B cell (primary cell): Measurements from ENCODE around the gene NPHP4. TPM values are rescaled to one million over a fixed set of nuclear protein-coding genes. Genes with fewer than 3 reads are reported as not detected.

ENCODE experiments used
- ATAC-seq: fragments of 200-7000 bp; cut with Tn5 transposase; one replicate; pipeline ENCODE4 v1.10.0; 2021; ENCODE audit warnings: low read depth, mild to moderate bottlenecking, moderate number of reproducible peaks, moderate library complexity
- CTCF ChIA-PET: fragments of 350-600 bp; sonication (Branson Sonifier 250); formaldehyde crosslinking; loops from one replicate; lab custom pipeline; 2021; ENCODE audit warnings: antibody characterized with exemption, inconsistent platforms; lab: Charles Lee
- POLR2A ChIA-PET: fragments of 350-600 bp; sonication (Branson Sonifier 250); formaldehyde crosslinking; loops from one replicate; lab custom pipeline; 2021; ENCODE audit warnings: antibody characterized with exemption; lab: Charles Lee
- DNase-seq: peaks from one replicate; pipeline ENCODE4 v3.0.0; 2013
- H2AFZ ChIP-seq: 2 replicates; pipeline ENCODE4 v1.6.1; 2012; ENCODE audit warnings: mild to moderate bottlenecking, low read depth, low read length; ENCODE audit not compliant: insufficient read depth, poor library complexity, severe bottlenecking
- H3K27ac ChIP-seq, 2 donors: 1 replicate in 1 of 2; 2 replicates in 1 of 2; pipeline ENCODE4 v1.5.1; 2012 to 2013; ENCODE audit warnings: low read length in 2 of 2, mild to moderate bottlenecking in 2 of 2, moderate library complexity in 1 of 2
- H3K27me3 ChIP-seq, 4 experiments: fragments of 200-600 bp in 1 of 4; sonication (generic) in 1 of 4; replicated peaks in 1 of 4; 1 replicate in 2 of 4; 2 replicates in 2 of 4; pipeline versions ENCODE4 v1.6.1 to v1.7.0; 2013 to 2016; ENCODE audit warnings: low read length in 3 of 4, mild to moderate bottlenecking in 2 of 4, mixed read lengths in 1 of 4, moderate library complexity in 1 of 4; ENCODE audit not compliant: insufficient read depth in 4 of 4, control insufficient read depth in 3 of 4; ENCODE audit errors: control extremely low read depth in 1 of 4
- H3K36me3 ChIP-seq, 2 experiments: replicated peaks in 1 of 2; 1 replicate in 1 of 2; 2 replicates in 1 of 2; pipeline versions ENCODE4 v1.6.1 to v1.7.1; 2013; ENCODE audit warnings: low read length in 1 of 2; ENCODE audit not compliant: insufficient read depth in 2 of 2, control insufficient read depth in 1 of 2; ENCODE audit errors: control extremely low read depth in 1 of 2, extremely low read depth in 1 of 2
- H3K4me1 ChIP-seq, 2 donors: fragments of 200-600 bp in 1 of 2; sonication (generic) in 1 of 2; 1 replicate in 1 of 2; 2 replicates in 1 of 2; pipeline versions ENCODE4 v1.5.1 to v1.6.1; 2013 to 2017; ENCODE audit warnings: low read length in 2 of 2; ENCODE audit not compliant: control insufficient read depth in 2 of 2, insufficient read depth in 2 of 2
- H3K4me2 ChIP-seq: replicated peaks from 2 replicates; pipeline ENCODE3; 2012; ENCODE audit warnings: mild to moderate bottlenecking, low read depth, low read length; ENCODE audit not compliant: poor library complexity, severe bottlenecking
- H3K4me3 ChIP-seq, 5 experiments: fragments of 200-600 bp in 1 of 5; sonication (generic) in 1 of 5; 1 replicate in 3 of 5; 2 replicates in 2 of 5; pipeline versions ENCODE4 v1.5.1 to v1.7.0; 2011 to 2016; ENCODE audit warnings: low read length in 4 of 5, mild to moderate bottlenecking in 4 of 5, low read depth in 2 of 5, control low read depth in 1 of 5, moderate library complexity in 1 of 5; ENCODE audit not compliant: insufficient read depth in 1 of 5; ENCODE audit errors: control extremely low read depth in 1 of 5, extremely low read depth in 1 of 5
- H3K79me2 ChIP-seq: fragments of 200-600 bp; sonication (generic); one replicate; pipeline ENCODE4 v1.6.0; 2016; ENCODE audit warnings: low read length; ENCODE audit not compliant: control insufficient read depth, insufficient read depth
- H3K9ac ChIP-seq: fragments of 200-600 bp; sonication (generic); 2 replicates; pipeline ENCODE4 v1.6.1; 2017; ENCODE audit warnings: mild to moderate bottlenecking, low read length, moderate library complexity
- H3K9me3 ChIP-seq, 3 donors: one replicate each; pipeline versions ENCODE4 v1.6.1 to v1.7.1; 2013; ENCODE audit warnings: low read length in 2 of 3; ENCODE audit not compliant: control insufficient read depth in 2 of 3, insufficient read depth in 1 of 3; ENCODE audit errors: control extremely low read depth in 1 of 3
- H4K20me1 ChIP-seq: 2 replicates; pipeline ENCODE4 v1.6.0; 2012; ENCODE audit warnings: mild to moderate bottlenecking, low read length; ENCODE audit not compliant: insufficient read depth, control insufficient read depth, poor library complexity, severe bottlenecking
- H3K27ac Mint-ChIP-seq: one replicate; pipeline ENCODE4 v1.8.0; 2021; ENCODE audit warnings: mixed read lengths
- H3K27me3 Mint-ChIP-seq: one replicate; pipeline ENCODE4 v1.8.0; 2021; ENCODE audit warnings: mixed read lengths
- H3K4me1 Mint-ChIP-seq: one replicate; pipeline ENCODE4 v1.8.0; 2021; ENCODE audit warnings: mixed read lengths
- H3K4me3 Mint-ChIP-seq: one replicate; pipeline ENCODE4 v1.8.0; 2021; ENCODE audit warnings: mixed read lengths
- H3K9me3 Mint-ChIP-seq: one replicate; pipeline ENCODE4 v1.8.0; 2022; ENCODE audit warnings: mixed read lengths; ENCODE audit not compliant: insufficient read depth
- EZH2 ChIP-seq: IDR thresholded peaks from 2 replicates; pipeline ENCODE4 v1.6.1; 2012; ENCODE audit warnings: borderline replicate concordance, low read depth, mild to moderate bottlenecking, moderate library complexity, low read length; ENCODE audit not compliant: insufficient read depth, poor library complexity, severe bottlenecking
- WGBS: methylation state at CpG from one replicate; pipeline ENCODE4 v1.1.5; 2013; ENCODE audit warnings: missing lambda C conversion rate; ENCODE audit not compliant: insufficient coverage; 5-methylcytosine and 5-hydroxymethylcytosine counted together
- intact Hi-C: fragments of 100-400 bp; cut with micrococcal nuclease; formaldehyde crosslinking; loops from one replicate; pipeline ENCODE4 v1.10.0; 2022
- polyA plus RNA-seq: library from polyadenylated mRNA; depleted of rRNA; stranded (reverse); fragments of >200 nt; gene quantifications from 2 replicates; pipeline ENCODE4 v1.2.3, GENCODE V29; 2012
- total RNA-seq, 2 donors: library from RNA; stranded (reverse); fragments of 120-200 nt in 1 of 2; gene quantifications; 1 replicate in 1 of 2; 2 replicates in 1 of 2; pipeline versions ENCODE4 v1.2.3 to v1.2.4, GENCODE V29; 2013 to 2022
- TF ChIP-seq, protein P1 (sequence below): fragments of 200-600 bp; IDR thresholded peaks from one replicate; pipeline ENCODE4 v1.8.0; 2022; ENCODE audit warnings: antibody characterized with exemption, mild to moderate bottlenecking

The NPHP4 gene
- total and polyA plus RNA-seq, 2 donors (not counting 1 experiment from before 2014, with no cell fraction given), result 6.5 to 14.8 TPM

DNA sequence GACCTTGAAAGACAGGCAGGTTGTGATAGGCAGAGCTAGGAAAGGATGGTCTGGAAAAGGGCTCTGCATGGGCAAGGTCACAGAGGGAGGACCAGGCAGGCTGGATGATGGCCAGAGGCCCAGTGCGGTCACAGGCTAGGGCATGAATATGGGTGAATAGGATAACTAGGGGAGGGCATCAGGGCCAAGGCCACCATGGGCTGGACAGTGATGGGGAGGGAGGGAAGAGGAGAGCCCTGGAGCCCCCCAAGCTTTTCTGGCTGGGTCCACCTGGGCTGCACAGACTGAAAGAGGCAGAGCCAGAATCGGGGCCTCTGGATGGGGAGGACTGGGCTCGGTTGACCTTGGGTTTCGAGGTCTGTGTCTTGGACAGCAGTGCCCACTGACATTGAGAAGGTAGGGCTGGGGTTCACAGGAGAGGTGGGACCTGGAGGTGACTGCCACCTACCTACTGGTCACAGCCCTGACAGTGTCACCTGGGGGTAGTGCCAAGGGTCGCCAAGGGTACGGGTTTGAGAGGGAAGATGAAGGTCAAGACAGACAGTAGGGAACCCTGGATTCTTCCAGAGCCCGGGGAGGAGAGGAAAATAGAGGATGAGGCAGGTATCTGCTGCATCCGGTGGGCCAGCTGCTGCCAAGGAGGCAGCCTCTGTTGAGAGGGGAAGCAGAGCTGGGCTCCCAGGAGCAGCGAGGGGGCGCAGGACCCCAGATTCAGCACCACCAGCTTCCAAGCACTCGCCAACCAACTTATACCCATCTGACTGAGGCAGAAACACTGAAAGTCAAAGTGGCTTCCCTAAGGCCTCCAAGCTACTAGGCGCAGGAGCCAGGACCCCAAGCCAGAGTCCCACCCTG, 6.1 kb upstream of the NPHP4 start:
- Histone ChIP-seq H3K4me1 (peaks cover 19 to 21% of the 10 kb centered on the region in 2 donors), H4K20me1 (peaks cover 42% of the 10 kb centered on the region), H2AFZ (no peak overlapping the region), H3K4me3 (no peak overlapping the region), H3K27ac (no peak overlapping the region), H3K4me2 (no peak overlapping the region), H3K9me3 (peaks cover 0 to 5% (median 0%) of the 10 kb centered on the region in 3 donors), H3K36me3 (no peaks in the 10 kb centered on the region), H3K9ac (no peak overlapping the region), H3K27me3 (no peaks in the 10 kb centered on the region), H3K79me2 (peaks cover 84% of the 10 kb centered on the region)
- 96% methylated on average over 10 of the region's 12 CpGs for WGBS
- H3K27ac Mint-ChIP-seq, result no peak overlapping the region
- intact Hi-C loops, result loop anchor here (10.0 kb wide), 2 partner anchors 787 to 1787 kb away; partner anchors contain the start of genes CAMTA1 and PER3
- TF ChIP-seq EZH2, result no peak
- TF ChIP-seq, protein P1, sequence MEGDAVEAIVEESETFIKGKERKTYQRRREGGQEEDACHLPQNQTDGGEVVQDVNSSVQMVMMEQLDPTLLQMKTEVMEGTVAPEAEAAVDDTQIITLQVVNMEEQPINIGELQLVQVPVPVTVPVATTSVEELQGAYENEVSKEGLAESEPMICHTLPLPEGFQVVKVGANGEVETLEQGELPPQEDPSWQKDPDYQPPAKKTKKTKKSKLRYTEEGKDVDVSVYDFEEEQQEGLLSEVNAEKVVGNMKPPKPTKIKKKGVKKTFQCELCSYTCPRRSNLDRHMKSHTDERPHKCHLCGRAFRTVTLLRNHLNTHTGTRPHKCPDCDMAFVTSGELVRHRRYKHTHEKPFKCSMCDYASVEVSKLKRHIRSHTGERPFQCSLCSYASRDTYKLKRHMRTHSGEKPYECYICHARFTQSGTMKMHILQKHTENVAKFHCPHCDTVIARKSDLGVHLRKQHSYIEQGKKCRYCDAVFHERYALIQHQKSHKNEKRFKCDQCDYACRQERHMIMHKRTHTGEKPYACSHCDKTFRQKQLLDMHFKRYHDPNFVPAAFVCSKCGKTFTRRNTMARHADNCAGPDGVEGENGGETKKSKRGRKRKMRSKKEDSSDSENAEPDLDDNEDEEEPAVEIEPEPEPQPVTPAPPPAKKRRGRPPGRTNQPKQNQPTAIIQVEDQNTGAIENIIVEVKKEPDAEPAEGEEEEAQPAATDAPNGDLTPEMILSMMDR, result no peak
- H3K4me1 Mint-ChIP-seq, result peaks cover 17% of the 10 kb centered on the region
- no peak overlapping the region for H3K4me3 Mint-ChIP-seq
- POLR2A ChIA-PET, result no interaction called here
- H3K9me3 Mint-ChIP-seq, result no peaks in the 10 kb centered on the region
- ATAC-seq, result no peak
- CTCF ChIA-PET, result interaction anchor here (0.6 kb wide), 1 partner anchor 650 kb away, joined by 4 read pairs; no protein-coding TSS in a partner anchor
- DNase-seq, result no peak
- no peaks in the 10 kb centered on the region for H3K27me3 Mint-ChIP-seq

DNA sequence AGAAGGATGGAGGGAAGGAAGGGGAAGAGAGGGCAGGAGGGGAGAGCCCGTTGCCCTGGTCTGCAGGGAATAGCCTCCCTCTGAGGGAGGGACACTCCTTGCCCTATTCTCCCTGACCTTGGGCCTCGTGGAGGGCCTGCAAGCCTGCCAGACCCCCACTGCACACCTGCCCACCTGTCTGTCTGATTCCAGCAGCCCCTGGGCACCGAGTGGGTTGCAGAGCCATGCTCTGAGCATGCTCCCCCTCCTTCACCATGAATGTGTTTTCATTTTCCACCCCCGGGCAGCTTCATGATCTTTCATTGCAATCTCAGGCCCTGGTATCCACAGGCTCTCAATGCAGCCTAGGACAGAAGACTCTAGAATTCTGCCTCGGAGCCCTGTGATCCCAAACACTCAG, 5.1 kb upstream of the NPHP4 start:
- Histone ChIP-seq H3K4me2 (no peak overlapping the region), H3K9ac (no peak overlapping the region), H3K4me1 (peaks cover 21 to 23% of the 10 kb centered on the region in 2 donors), H3K36me3 (no peaks in the 10 kb centered on the region), H2AFZ (no peak overlapping the region), H3K4me3 (no peak overlapping the region), H3K27ac (no peak overlapping the region), H4K20me1 (peaks cover 42% of the 10 kb centered on the region), H3K9me3 (peaks cover 0 to 5% (median 0%) of the 10 kb centered on the region in 3 donors), H3K27me3 (no peaks in the 10 kb centered on the region), H3K79me2 (peaks cover 92% of the 10 kb centered on the region)
- Mint-ChIP-seq H3K4me3 (no peak overlapping the region), H3K9me3 (no peaks in the 10 kb centered on the region), H3K27me3 (no peaks in the 10 kb centered on the region), H3K27ac (no peak overlapping the region), H3K4me1 (peaks cover 21% of the 10 kb centered on the region)
- 88% methylated on average over 4 of the region's 5 CpGs for WGBS
- intact Hi-C loops, result loop anchor here (10.0 kb wide), 2 partner anchors 787 to 1787 kb away; partner anchors contain the start of genes CAMTA1 and PER3
- TF ChIP-seq, protein P1, result no peak
- no peak for TF ChIP-seq EZH2
- ChIA-PET POLR2A (no interaction called here), CTCF (no interaction called here)
- no peak for DNase-seq
- no peak for ATAC-seq
